ENCODE data around the gene IL9. TPM values are rescaled to one million over a fixed set of nuclear protein-coding genes. Genes with fewer than 3 reads are reported as not detected.

The IL9 gene
- total RNA-seq, 1 experiment from 2014 or later, result not detected

Other genes starting within 250 kb of the IL9 start
- not detected in 2 replicates for gene SLC25A48, start 61.2 kb downstream of the IL9 start, total RNA-seq (2014; rRNA removed; shearing (Covaris generic))
- not detected in 2 replicates for gene LECT2, start 59.1 kb upstream of the IL9 start, total RNA-seq (2014; rRNA removed; shearing (Covaris generic))
- gene TGFBI, start 133.1 kb upstream of the IL9 start, total RNA-seq (2014; rRNA removed; shearing (Covaris generic)), result 1,514 and 1,682 TPM in 2 replicates
- 57.1 and 120 TPM in 2 replicates for gene SMAD5, start 237.0 kb upstream of the IL9 start, total RNA-seq (2014; rRNA removed; shearing (Covaris generic))